HG02840 (cell line): ENCODE data around the gene CAMK2D.
A peak's percentile ranks its signal among the peaks of the same experiment; 100 is the strongest.
"Not testable (repeated sequence)": the region's sequence is repeated elsewhere in the genome, so short reads cannot be mapped to it uniquely, and the experiment has no call there.

Experiments used
- ATAC-seq: cut with Tn5 transposase; IDR thresholded peaks from one replicate; pipeline ENCODE4 v1.9.1; 2021; ENCODE audit warnings: mild to moderate bottlenecking, moderate library complexity, moderate number of reproducible peaks; ENCODE audit not compliant: unreplicated experiment, low FRiP score

Gene CAMK2D

DNA sequence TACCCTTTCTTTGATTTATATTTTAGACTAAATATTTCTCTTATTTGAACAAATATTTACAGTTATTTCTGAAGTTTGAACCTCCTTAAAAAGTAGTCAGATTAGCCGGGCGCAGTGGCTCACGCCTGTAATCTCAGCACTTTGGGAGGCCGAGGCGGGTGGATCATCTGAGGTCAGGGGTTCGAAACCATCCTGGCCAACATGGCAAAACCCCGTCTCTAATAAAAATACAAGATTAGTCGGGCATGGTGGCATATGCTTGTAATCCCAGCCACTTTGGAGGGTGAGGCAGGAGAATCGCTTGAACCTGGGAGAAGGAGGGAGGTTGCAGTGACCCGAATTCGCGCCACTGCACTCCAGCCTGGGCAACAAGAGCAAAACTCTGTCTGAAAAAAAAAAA, 2.4 kb upstream of the CAMK2D start:
- ATAC-seq = not testable (repeated sequence)

DNA sequence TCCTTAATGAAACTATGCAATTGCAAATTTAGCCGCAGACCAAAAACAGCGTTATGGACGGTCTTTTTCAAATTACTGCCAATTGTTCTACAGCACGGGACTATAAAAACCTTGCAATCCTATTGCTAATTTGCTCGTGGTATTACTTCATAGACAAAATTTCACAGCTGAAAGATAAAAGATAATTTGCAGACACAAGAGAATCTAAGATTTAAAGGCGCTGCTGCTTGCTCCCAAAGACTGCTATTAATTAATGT, 1.4 kb upstream of the CAMK2D start:
- ATAC-seq = no peak

DNA sequence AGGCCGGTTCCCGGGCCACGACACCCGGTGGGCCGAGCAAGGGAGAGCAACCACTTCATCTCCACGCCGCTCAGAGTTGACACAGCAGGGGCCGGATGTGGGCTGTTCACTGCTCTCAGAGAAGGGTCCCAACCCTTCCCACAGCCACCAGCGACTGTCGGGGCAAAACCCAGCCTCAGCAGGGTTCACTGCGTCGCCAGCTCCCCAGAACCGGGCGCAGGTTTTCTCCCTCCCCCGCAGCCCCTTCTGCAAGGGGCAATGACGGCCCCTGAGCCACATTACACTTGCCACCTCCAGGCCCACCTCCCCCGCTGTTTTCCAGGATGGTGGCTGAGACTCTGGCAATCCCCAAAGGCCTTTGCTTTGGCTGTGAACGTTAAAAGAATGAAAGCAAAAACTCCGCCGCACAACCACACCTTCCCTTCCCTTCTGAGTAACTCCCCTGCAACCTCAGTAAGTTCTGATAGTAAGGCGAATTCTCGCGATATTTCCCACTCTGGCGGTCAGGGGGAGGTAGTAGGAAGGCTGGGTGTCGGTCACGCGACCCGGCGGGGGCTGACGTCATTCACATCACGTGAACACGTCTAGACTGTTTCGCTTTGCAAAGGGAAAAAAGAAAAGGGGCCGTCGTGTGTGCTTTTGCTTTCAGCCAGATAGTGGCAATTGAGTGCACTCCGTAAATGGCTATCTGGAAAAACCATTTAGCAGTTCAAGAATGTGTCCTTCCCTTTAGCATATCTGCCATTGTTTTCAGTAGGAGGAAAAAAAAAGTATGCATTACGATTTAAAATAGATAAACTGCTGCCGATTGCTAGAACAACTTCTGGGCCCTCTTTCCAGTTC, 869 bp upstream of the CAMK2D start:
- peak; percentile 76 for ATAC-seq

DNA sequence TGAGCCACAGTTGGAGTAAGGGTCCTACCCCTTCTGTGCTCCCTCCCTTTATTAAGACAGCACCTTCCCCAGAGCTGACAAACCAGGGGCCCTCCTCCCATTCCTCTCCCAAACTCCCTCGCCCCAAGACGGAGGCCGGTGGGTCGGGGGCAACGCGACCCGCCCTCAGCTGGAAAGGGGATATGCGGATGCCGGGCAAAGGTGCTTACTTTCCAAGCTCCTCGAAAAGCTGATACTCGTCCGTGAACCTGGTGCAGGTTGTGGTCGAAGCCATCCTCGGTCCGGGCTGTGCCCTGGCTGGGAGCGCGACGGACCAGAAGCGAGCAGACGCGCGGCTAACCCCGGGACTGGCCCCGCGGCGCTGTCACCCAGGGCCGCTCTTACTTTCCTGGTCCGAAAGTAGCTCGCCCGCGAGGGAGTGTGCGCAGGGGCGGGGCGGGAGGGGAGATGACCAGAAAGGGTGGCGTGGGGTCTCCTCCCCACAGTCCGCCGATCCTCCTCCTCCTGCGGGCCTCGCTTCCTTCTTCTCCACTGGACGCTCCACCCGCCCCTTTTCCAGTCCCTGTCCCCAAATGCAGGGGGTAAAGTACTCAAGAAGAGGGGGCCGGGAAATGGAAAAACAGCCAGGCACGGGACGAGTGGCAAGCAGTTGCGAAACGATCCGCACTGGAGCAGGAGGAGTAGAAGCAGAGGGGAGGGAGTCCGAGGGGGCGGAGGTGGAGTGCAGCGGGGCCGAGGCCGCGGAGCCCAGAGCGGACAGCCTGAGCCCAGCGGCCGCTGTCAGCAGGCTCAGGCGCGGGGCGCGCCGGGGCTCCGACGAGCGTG, 531 bp downstream of the CAMK2D start:
- ATAC-seq = peak; percentile 25

DNA sequence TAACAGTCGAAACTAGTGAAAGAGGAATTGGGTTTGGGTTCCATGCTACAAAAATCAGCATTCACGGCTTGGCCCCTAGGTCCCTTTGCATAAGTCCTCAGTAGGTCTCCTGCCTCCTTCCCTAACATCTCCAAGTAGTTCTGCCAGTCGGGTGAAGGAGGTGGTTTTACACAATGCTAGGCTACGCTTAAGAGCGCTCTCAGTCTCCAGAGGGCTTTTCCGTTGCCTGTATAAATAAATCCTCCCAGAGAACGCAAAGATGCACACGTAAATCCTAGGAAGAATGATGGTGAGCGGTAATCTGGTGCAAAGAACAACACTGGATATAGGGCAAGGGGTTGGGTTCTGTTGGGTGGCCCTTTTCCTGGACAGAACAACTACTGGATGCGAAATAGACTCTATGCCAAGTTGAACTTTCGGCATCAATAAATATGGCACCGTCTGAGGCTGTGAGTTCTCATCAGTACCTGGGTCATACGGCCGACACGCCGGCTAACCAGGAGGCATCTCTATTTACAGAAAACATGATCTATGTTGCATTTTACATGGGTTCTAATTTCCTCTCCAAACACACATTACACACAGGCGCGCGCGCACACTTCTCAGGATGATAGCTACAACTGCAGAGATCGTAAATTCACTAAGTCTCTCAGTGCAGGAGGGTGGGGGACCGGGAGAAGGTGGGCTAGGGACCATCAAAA, 1.3 kb downstream of the CAMK2D start:
- no peak for ATAC-seq

DNA sequence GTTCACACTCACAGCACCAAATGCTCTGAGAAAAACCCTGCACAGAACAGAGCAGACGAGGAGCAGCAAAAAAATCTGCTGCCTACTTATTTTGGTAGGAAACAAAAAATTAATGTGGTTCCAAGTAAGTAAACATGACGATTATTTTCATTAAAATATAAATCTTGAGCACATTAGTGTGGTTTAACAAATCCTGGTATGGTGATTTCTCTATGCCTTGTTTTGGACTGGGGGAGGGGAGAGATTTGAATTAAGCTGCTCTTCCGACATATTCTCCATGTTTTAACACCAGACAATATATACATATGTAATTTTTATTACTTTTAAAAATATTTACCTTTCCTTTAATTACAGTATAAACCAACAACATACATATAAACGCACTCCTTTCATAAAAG, 1.8 kb downstream of the CAMK2D start:
- ATAC-seq = no peak

DNA sequence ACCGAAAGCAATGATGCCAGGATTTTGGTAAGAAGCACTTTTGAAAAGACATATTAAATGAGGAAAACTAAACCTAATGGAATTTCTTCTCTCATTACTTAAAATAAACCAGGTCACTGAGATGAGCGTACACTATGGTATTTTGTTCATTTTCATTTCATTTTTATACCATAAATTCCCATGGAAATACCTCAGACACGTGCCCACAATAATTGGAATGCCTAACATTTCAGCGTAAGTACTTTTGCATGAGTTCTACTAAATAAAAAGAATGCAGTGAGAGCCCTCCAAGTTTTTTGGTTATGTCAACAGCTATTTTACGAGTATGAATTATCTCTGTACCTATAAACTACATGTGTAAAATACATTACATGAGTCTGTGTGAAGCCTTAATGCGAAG, 3.2 kb downstream of the CAMK2D start:
- ATAC-seq = no peak

DNA sequence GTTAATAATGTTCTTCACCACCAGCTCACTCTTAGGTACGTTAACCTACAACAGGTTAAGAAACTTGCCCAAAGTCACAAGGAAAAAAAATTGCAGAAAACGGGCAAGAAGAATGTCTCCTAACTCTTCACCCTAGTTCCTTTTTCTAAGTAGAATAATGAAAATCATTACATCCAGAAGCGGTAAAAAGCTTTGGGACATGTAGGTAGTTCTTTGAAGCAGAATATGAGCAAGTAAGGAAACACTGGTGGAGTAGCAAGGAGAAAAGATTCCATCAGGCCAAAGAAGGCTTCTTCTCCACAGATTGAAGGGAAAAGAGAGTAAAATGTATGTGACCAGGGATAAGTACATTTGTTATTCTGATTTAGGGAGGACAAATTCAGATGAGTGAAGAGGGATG, 4.1 kb downstream of the CAMK2D start:
- ATAC-seq = no peak

DNA sequence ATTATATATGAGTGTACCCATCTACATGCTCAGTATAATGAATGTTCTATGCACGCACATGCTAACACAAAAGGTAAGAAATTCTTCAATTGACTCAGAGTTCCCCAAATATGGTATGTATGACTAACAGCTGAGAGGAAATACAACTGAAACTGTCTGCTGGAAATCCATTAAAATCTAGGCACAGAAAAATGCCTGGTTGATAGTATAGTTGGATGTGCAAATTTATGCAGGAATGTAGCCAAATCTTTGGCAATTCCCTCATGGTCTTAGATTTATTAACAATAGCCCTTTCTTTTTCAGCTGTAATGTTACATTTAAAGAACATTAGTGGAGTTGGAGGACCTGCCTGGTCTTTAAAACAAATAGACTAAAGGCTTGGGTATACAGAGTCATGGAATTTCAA, 5.5 kb downstream of the CAMK2D start:
- peak; percentile 82 for ATAC-seq

DNA sequence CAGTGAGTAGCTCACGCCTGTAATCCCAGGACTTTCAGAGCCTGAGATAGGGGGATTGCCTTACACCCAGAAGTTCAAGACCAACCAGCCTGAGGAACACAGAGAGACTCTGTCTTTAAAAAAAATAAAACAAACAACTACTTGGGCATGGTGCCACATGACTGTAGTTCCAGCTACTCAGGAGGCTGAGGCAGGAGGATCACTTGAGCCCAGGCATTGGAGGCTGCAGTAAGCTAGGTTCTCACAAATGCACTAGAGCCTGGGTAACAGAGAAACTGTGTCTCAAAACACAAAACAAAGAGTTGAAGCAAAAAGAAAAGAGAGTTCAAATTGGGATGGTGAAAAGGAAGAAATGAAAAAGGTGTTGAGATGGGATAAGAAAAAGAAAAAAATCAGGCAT, 10.8 kb downstream of the CAMK2D start:
- ATAC-seq = no peak

DNA sequence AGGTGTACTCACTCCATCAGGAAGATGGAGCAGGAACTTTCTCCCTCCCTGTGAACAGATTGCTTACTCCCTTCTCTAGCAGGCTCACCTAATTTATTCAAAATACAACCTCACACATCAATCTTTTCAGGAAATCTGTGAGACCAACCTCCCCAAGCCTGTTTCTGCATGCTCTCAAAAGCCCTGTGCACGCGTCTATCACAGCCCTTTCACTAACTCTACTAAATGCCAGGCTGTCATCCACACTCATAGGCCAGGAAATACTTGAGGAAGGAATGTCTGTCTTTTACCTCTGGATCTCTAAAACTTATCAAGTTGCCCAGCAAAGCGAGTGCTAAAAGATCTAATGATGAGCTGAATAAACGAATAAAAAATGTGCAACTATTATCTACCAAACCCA, 11.2 kb downstream of the CAMK2D start:
- ATAC-seq = no peak

DNA sequence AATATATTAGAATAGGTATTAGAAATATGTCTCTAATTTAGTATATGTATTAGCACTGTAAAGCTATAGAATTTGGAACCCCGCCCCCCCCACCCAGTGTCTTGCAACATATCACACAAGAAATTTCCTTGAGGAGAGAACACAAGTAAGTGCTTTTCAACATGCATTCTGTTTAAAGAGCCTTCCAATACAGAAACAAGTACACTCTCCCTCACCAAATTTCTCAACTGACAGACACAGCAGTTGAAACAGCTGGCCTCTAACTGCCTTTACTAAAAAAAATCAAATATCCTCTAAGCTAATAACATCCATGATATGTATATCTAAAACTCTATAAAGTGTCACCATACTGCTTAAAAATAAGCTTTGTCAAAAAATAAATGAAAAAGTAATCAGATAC, 12.4 kb downstream of the CAMK2D start:
- no peak for ATAC-seq

DNA sequence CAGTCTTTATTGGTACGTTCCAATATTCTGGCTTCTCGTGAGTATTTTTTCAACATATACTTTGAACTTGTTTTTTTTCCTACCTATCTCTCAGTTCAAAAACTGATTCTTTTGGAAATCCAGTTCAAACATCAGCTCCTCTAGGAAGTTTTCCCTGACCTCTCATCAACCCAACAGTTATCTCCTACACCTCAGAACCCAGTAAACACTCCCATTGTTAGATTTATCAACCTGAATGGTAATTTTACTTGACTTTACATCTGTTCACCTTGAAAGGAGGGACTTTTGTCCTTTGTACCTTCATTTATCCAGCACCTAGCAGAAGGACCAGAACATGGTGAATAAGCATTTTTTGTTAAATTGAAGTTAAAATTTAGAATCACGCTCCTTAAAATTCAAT, 13.6 kb downstream of the CAMK2D start:
- no peak for ATAC-seq

DNA sequence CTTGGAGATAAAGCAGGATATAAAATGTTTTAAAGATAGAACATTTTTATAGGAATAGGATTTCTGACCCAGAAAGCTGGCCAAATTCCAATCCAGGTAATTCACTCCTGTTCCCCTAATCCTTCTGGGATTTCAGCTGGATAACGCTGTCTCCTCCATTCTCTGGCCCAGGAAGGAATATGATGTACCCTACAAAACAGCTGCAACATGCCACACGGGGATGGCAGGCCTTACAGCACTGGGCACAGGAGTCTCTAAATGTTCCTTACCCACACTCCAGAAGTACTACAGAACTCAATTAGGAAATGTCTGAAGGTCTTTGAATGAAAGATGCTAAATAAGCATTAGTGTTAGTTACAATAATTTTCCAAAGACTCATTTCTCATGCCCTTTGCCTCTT, 15.8 kb downstream of the CAMK2D start:
- ATAC-seq = no peak

DNA sequence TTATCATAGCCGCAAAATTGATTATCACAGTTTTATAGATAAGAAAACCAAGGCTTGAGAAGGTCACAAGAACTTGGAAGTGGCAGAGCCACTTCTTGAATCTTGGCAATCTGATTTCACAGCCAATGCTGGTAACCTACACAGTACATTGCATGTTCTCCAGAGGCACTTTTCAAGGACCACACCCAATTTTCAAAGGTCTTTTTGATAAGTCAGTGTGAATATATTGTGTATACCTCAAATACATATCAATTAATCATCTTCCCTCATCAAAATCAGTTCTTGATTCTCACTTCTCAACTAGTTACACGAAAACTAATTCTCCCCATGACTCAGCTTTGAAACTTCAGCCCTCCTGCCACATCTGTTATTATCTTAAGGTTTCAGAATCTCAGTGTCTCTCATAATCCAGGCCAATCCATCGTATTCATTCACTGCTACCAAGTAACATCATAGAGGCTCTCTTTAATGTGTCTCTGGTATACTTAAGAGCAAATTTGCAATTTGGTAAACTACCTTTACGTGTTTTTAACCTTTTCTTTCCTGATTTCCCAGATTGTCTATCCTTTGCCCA, 16.8 kb downstream of the CAMK2D start:
- ATAC-seq = no peak

DNA sequence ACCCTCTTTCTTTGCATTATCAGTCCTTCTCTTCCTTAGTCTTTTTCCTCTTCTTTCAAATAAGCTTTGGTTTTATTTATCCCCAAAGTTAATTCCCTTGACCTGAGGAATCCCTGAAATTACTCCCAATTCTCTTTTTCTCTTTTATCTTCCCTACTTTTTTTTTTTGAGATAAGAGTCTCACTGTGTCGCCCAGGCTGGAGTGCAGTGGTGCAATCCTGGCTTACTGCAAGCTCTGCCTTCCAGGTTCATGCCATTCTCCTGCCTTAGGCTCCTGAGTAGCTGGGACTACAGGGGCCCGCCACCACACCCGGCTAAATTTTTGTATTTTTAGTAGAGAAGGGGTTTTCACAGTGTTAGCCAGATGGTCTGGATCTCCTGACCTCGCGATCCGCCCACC, 17.8 kb downstream of the CAMK2D start:
- no peak for ATAC-seq

DNA sequence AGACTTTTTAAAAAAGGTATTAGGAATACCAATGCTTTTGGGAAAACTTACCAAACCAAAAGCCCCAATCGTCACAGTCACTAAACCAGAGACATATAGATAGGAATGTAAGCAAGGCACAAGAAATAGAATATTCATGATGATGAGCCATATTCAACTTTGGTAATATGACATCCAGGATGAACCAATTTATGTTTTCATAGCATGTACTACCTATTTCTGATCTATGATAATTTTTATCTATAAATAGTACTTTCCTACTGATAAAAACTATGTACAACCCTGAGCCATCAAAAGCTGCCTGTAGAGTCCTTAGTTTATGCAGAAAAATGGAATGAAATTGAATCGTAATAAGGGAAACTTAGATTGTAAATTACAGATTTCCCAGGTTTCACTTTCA, 18.9 kb downstream of the CAMK2D start:
- no peak for ATAC-seq

DNA sequence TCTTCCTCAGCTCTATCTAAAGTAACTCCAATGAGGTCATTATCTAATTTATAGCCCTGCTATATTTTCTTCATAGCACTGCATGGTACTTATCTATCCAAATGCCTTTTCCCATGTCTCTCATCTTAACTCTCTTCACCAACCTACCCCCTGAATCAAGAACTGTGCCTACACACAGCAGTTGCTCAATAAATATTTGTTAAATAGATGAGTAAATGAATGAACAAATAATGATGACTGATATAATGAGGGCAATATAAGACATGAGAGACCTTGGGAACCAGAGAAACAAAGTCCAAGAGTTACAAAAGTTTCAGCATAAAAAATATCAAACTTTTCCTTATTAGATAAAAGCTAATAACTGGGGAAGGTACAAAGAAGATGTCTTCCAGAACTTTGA, 19.6 kb downstream of the CAMK2D start:
- no peak for ATAC-seq

DNA sequence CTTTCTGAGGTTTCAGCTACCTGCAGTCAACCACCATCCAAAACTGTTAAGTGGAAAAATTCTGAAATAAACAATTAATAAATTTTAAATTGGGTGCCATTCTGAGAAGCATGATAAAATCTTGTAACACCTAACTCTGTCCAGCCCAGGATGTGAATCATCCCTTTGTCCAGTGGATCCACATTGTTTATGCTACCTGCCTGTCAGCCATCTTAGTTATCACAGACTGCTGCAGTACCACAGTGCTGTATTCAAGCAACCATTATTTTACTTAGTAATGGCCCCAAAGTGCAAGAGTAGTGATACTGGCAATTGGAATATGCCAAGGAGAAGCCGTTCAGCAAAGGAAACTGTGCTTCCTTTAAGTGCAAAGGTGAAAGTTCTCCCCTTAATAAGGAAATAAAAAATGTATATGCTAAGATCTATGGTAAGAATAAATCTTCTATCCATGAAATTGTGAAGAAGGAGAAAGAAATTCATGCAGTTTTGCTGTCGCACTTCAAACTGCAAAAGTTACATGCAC, 20.6 kb downstream of the CAMK2D start:
- ATAC-seq = no peak

DNA sequence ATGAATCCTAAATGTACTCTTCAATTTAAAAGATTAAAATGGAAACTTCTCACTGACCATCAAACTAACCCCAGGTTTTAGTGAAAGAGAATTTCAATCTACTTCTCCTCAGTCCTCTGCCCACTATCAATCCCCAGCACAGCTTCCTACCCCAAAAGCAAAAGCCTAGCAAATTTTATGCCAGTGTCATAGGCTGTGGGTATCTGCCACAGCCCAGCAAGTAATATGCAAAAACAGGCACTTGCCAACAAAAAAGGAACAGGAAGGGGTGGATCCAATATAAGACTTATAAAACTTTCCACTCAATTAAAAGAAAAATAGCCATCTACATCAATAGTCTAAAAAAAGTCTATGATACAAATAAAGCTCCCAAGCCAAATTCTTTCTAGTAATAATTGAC, 22.3 kb downstream of the CAMK2D start:
- ATAC-seq = no peak

DNA sequence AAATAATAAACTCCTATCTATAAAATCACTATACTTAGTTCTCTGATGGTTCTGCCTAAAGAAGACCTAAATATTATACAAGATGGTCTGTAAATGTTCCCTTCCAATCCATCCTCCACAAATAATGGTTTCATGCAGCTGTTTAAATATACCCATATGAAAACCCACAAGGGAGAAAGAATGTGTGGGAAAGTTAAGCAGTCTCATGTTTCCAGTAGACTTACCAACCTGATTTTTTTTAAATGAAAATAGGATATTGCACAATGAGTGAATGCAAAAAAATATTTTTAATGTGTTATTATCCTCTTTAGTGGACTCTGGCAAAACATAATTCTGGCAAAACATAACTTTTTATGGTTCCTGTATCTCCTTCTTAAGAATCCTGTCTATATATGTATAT, 23.3 kb downstream of the CAMK2D start:
- no peak for ATAC-seq
